ENCODE measurements around the gene TXLNB. TPM values are rescaled to one million over a fixed set of nuclear protein-coding genes. Genes with fewer than 3 reads are reported as not detected.

The TXLNB gene
- total and polyA plus RNA-seq, 11 donors: 10.1 to 170 (median 113) TPM

- TF ChIP-seq POLR2A (IDR thresholded peaks at IDR 0.05): no peak
- no peak for TF ChIP-seq CTCF (IDR thresholded peaks at IDR 0.05)
- no peak for DNase-seq
- H3K9me3 ChIP-seq: peaks cover 0 to 6% (median 0%) of the 10 kb centered on the region in 12 donors
- WGBS, 4 donors: 92 to 98% (median 94%) methylated on average over 5 of the region's 5 CpGs
- H3K4me3 ChIP-seq: no peak overlapping the region
- peaks cover 0 to 56% (median 0%) of the 10 kb centered on the region in 12 donors for H3K4me1 ChIP-seq
- H3K36me3 ChIP-seq: no peaks in the 10 kb centered on the region
- intact Hi-C loops (cut with DNase I): no loop called here
- H3K27ac ChIP-seq: no peak overlapping the region
- H3K27me3 ChIP-seq: no peaks in the 10 kb centered on the region
- ATAC-seq: no peak
Measured at GRCh38 chr6:139327038-139327437, 35.2 kb upstream of the TXLNB start.

- no peaks in the 10 kb centered on the region for H3K27me3 ChIP-seq
- peaks cover 0 to 51% (median 0%) of the 10 kb centered on the region in 12 donors for H3K4me1 ChIP-seq
- WGBS, 4 donors: 43 to 59% (median 53%) methylated on average over 1 of the region's 1 CpG
- intact Hi-C loops (cut with DNase I): no loop called here
- no peak for TF ChIP-seq CTCF (IDR thresholded peaks at IDR 0.05)
- no peak for TF ChIP-seq POLR2A (IDR thresholded peaks at IDR 0.05)
- no peak for ATAC-seq
- H3K9me3 ChIP-seq: peaks cover 0 to 6% (median 0%) of the 10 kb centered on the region in 12 donors
- H3K4me3 ChIP-seq: no peak overlapping the region
- peak overlapping the region in 4 of 12 donors; percentile 14 to 90 (median 70) for H3K27ac ChIP-seq
- H3K36me3 ChIP-seq: no peaks in the 10 kb centered on the region
- no peak for DNase-seq
Measured at GRCh38 chr6:139325686-139326085, 33.9 kb upstream of the TXLNB start.

DNA sequence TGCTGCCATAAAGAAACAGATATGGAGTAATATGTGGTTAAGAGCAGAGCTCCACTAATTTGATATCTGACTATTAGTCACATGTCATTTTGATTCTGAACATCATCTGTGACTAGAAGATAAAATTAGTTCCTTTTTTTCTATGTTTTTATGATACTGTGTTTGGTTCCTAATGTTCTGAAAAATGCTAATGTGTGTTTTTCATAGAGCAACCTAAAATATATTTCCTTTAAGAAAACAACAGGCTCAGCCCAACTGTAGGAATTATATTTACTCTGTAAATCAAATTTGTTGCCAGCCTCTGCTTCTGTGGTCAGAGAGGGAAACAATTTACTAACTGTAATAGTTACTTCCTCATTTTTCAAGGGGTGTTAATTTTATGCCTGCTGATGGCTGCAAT lies 33.3 kb upstream of the TXLNB start:
- Histone ChIP-seq H3K4me3 (no peak overlapping the region), H3K27me3 (no peaks in the 10 kb centered on the region), H3K4me1 (peaks cover 0 to 48% (median 0%) of the 10 kb centered on the region in 12 donors), H3K27ac (peak overlapping the region in 5 of 12 donors; percentile 14 to 90 (median 68)), H3K9me3 (peaks cover 0 to 6% (median 0%) of the 10 kb centered on the region in 12 donors), H3K36me3 (no peaks in the 10 kb centered on the region)
- intact Hi-C loops (cut with DNase I): no loop called here
- DNase-seq: no peak
- ATAC-seq: no peak
- no peak for TF ChIP-seq CTCF (IDR thresholded peaks at IDR 0.05)
- TF ChIP-seq POLR2A (IDR thresholded peaks at IDR 0.05): no peak

DNA sequence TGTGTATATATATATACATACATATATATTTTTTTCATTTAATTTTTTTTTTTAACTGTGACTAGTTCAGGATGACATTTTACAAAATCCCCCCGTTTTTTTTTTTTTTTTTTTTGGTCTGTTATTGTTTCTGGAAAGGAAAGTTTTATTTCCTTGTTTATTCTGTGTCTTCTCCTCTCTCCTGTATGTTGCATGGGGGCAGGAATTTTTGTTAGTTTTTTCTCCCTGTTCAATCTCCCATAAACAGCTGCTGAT lies 32.4 kb upstream of the TXLNB start:
- ATAC-seq: no peak
- Histone ChIP-seq H3K4me1 (peaks cover 0 to 48% (median 0%) of the 10 kb centered on the region in 12 donors), H3K4me3 (peak overlapping the region in 5 of 12 donors; percentile 29 to 43 (median 38))

More for the DNA sequence above, 32.4 kb upstream of the TXLNB start:
- DNase-seq: no peak
- no peaks in the 10 kb centered on the region for H3K27me3 ChIP-seq
- H3K9me3 ChIP-seq: peaks cover 0 to 6% (median 0%) of the 10 kb centered on the region in 12 donors
- peak overlapping the region in 10 of 12 donors; percentile 38 to 90 (median 67) for H3K27ac ChIP-seq
- intact Hi-C loops (cut with DNase I): no loop called here
- WGBS, 4 donors: 25 to 48% (median 32%) methylated on average over 1 of the region's 1 CpG
- H3K36me3 ChIP-seq: no peaks in the 10 kb centered on the region
- TF ChIP-seq POLR2A (IDR thresholded peaks at IDR 0.05) (no peak), CTCF (IDR thresholded peaks at IDR 0.05) (no peak)
